Measurements from ENCODE around the gene ALKBH5.
A peak's percentile ranks its signal among the peaks of the same experiment; 100 is the strongest.

Gene ALKBH5

DNA sequence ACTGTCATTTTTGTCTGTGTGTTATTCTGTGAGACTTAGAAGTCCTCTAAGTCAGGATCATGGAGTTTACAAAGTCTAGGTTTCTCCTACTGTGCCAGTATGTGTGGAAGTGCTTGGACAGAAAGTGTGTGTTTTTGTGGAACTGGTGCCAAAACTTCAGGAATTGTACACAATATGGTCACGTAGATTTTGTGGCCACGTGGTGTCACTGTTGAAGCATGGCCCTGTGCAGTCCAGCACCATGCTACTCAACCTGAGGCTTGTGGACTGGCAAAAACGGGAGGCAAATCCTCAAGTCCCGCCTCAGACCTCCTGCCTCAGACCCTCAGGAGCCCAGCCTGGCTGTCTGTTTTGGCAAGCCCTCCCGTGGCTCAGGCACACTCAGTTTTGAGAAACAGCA lies 16.7 kb upstream of the ALKBH5 start:
- Histone ChIP-seq H3K27ac (ENCODE audit: extremely low read depth, low read depth, low read length) (no peak overlapping the region), H3K4me3 (ENCODE audit: low read depth, low read length) (no peak overlapping the region), H3K4me1 (ENCODE audit: control insufficient read depth, insufficient read depth, low read length) (no peaks in the 10 kb centered on the region), H3K9me3 (ENCODE audit: control insufficient read depth, insufficient read depth, low read depth, low read length) (no peaks in the 10 kb centered on the region), H3K36me3 (ENCODE audit: control insufficient read depth in 2 of 2, insufficient read depth in 1 of 2, low read length in 2 of 2) (no peaks in the 10 kb centered on the region)
- TF ChIP-seq ZNF2 (tag by site-specific recombination; IDR thresholded peaks at IDR 0.05) (peak; percentile 100), ZNF654 (tag by site-specific recombination; IDR thresholded peaks at IDR 0.05; ENCODE audit: low read depth) (peak; percentile 47), ZNF623 (tag by site-specific recombination; IDR thresholded peaks at IDR 0.05) (no peak), OVOL3 (tag by site-specific recombination; IDR thresholded peaks at IDR 0.05) (no peak), ZNF114 (tag by site-specific recombination; IDR thresholded peaks at IDR 0.05) (no peak), ZNF600 (tag by site-specific recombination; IDR thresholded peaks at IDR 0.05) (peak; percentile 44; the same call in 1 of the 2 replicates)
- TF ChIP-seq, protein P1, sequence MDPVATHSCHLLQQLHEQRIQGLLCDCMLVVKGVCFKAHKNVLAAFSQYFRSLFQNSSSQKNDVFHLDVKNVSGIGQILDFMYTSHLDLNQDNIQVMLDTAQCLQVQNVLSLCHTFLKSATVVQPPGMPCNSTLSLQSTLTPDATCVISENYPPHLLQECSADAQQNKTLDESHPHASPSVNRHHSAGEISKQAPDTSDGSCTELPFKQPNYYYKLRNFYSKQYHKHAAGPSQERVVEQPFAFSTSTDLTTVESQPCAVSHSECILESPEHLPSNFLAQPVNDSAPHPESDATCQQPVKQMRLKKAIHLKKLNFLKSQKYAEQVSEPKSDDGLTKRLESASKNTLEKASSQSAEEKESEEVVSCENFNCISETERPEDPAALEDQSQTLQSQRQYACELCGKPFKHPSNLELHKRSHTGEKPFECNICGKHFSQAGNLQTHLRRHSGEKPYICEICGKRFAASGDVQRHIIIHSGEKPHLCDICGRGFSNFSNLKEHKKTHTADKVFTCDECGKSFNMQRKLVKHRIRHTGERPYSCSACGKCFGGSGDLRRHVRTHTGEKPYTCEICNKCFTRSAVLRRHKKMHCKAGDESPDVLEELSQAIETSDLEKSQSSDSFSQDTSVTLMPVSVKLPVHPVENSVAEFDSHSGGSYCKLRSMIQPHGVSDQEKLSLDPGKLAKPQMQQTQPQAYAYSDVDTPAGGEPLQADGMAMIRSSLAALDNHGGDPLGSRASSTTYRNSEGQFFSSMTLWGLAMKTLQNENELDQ (tag by site-specific recombination; IDR thresholded peaks at IDR 0.05; ENCODE audit: low read depth) = no peak
- ChIA-PET CTCF (no interaction called here), POLR2A (no interaction called here)

DNA sequence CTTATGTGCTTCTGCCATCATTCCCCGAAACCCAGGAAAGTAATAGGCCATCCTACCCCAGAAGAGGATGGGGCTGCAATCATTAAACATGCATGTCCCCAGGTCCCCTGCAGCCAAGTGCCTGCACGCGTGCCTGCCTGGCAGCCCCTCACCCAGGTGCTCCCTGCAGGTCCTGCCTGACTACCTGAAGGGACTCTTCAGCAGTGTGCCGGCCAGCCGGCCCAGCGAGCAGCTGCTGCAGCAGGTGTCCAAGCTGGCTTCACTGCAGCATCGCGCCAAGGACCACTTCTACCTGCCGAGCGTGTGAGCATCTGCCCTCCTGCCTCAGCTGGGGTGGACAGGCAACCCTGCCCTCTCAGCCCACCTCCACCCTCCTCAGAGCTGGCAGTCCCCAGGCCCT lies 16.2 kb upstream of the ALKBH5 start:
- CTCF ChIA-PET = no interaction called here
- H3K9me3 ChIP-seq (ENCODE audit: control insufficient read depth, insufficient read depth, low read depth, low read length) = no peaks in the 10 kb centered on the region
- TF ChIP-seq ZNF157 (tag by site-specific recombination; IDR thresholded peaks at IDR 0.05) (no peak), ZNF112 (tag by site-specific recombination; IDR thresholded peaks at IDR 0.05) (no peak), ZNF184 (tag by site-specific recombination; IDR thresholded peaks at IDR 0.05) (no peak), WT1 (tag by site-specific recombination; IDR thresholded peaks at IDR 0.05) (no peak), KLF9 (tag by site-specific recombination; IDR thresholded peaks at IDR 0.05; ENCODE audit: low read depth) (no peak), ZNF658 (tag by site-specific recombination; IDR thresholded peaks at IDR 0.05) (no peak), ZNF266 (tag by site-specific recombination; IDR thresholded peaks at IDR 0.05; ENCODE audit: low read depth) (no peak), ZNF473 (tag by site-specific recombination; IDR thresholded peaks at IDR 0.05) (no peak), ZNF366 (tag by site-specific recombination; conservative IDR thresholded peaks at IDR 0.05) (no peak), ZBTB7A (tag by site-specific recombination; IDR thresholded peaks at IDR 0.05; ENCODE audit: low read depth) (no peak), MYNN (tag by site-specific recombination; IDR thresholded peaks at IDR 0.05; ENCODE audit: borderline replicate concordance) (no peak), ZNF561 (tag by site-specific recombination; IDR thresholded peaks at IDR 0.05; ENCODE audit: borderline replicate concordance) (no peak), ZNF292 (tag by site-specific recombination; IDR thresholded peaks at IDR 0.05; ENCODE audit: borderline replicate concordance, low read depth) (no peak)
- TF ChIP-seq, protein P2, sequence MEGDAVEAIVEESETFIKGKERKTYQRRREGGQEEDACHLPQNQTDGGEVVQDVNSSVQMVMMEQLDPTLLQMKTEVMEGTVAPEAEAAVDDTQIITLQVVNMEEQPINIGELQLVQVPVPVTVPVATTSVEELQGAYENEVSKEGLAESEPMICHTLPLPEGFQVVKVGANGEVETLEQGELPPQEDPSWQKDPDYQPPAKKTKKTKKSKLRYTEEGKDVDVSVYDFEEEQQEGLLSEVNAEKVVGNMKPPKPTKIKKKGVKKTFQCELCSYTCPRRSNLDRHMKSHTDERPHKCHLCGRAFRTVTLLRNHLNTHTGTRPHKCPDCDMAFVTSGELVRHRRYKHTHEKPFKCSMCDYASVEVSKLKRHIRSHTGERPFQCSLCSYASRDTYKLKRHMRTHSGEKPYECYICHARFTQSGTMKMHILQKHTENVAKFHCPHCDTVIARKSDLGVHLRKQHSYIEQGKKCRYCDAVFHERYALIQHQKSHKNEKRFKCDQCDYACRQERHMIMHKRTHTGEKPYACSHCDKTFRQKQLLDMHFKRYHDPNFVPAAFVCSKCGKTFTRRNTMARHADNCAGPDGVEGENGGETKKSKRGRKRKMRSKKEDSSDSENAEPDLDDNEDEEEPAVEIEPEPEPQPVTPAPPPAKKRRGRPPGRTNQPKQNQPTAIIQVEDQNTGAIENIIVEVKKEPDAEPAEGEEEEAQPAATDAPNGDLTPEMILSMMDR (tag by site-specific recombination; IDR thresholded peaks at IDR 0.05) = no peak
- H3K4me1 ChIP-seq (ENCODE audit: control insufficient read depth, insufficient read depth, low read length) = no peaks in the 10 kb centered on the region
- H3K4me3 ChIP-seq (ENCODE audit: low read depth, low read length) = no peak overlapping the region
- no peaks in the 10 kb centered on the region for H3K36me3 ChIP-seq (ENCODE audit: control insufficient read depth in 2 of 2, insufficient read depth in 1 of 2, low read length in 2 of 2)
- no peak overlapping the region for H3K27ac ChIP-seq (ENCODE audit: extremely low read depth, low read depth, low read length)
- POLR2A ChIA-PET = interaction anchor here (0.5 kb wide), 1 partner anchor 13 kb away, joined by 6 read pairs; no protein-coding TSS in a partner anchor

Measured in HEK293 (cell line).